ENCODE measurements around the gene EGFL6. TPM values are rescaled to one million over a fixed set of nuclear protein-coding genes. Genes with fewer than 3 reads are reported as not detected.
"Not testable (repeated sequence)": the region's sequence is repeated elsewhere in the genome, so short reads cannot be mapped to it uniquely, and the experiment has no call there.

EGFL6 gene
- total RNA-seq, 2 experiments from 2014 or later: 14.2 to 15.6 TPM

GRCh38 chrX:13679700-13680099 lies 110.3 kb downstream of the EGFL6 start:
- H3K36me3 Mint-ChIP-seq (ENCODE audit: low read depth); ATAC-seq; H3K9me3 Mint-ChIP-seq (ENCODE audit: insufficient read depth); POLR2A ChIA-PET; H3K27ac Mint-ChIP-seq; H3K4me1 Mint-ChIP-seq (ENCODE audit: low read depth); H3K27me3 Mint-ChIP-seq (ENCODE audit: low read depth); DNase-seq; H3K4me3 Mint-ChIP-seq: not testable (repeated sequence)
- CTCF ChIA-PET: interaction anchor here (1.7 kb wide), 1 partner anchor 10 kb away, joined by 6 read pairs; no protein-coding TSS in a partner anchor

GRCh38 chrX:13681595-13681994 lies 112.2 kb downstream of the EGFL6 start:
- no peaks in the 10 kb centered on the region for H3K27me3 Mint-ChIP-seq (ENCODE audit: low read depth)
- no peak overlapping the region for H3K27ac Mint-ChIP-seq
- H3K36me3 Mint-ChIP-seq (ENCODE audit: low read depth): no peaks in the 10 kb centered on the region
- no peak overlapping the region for H3K4me3 Mint-ChIP-seq
- peaks cover 5% of the 10 kb centered on the region for H3K4me1 Mint-ChIP-seq (ENCODE audit: low read depth)
- CTCF ChIA-PET: interaction anchor here (1.7 kb wide), 1 partner anchor 12 kb away, joined by 6 read pairs; no protein-coding TSS in a partner anchor
- no peaks in the 10 kb centered on the region for H3K9me3 Mint-ChIP-seq (ENCODE audit: insufficient read depth)
- ATAC-seq (no peak), DNase-seq (no peak)
- POLR2A ChIA-PET: no interaction called here

Small RNA genes within 50 kb of the gene (microRNA-seq; reads per million reads assigned to microRNA genes)
- gene MIR6086: not detected

Other genes with a start within 250 kb of the EGFL6 start
- gene ATXN3L, start 249.5 kb upstream of the EGFL6 start, total RNA-seq: not detected
- 1 to 10 TPM; 3.8 to 4.1 TPM for gene TCEANC, start 83.5 kb downstream of the EGFL6 start, total RNA-seq
- 10 to 100 TPM; 10.6 to 11.2 TPM for gene RAB9A, start 119.5 kb downstream of the EGFL6 start, total RNA-seq
- 10 to 100 TPM; 21.6 to 23.2 TPM for gene TRAPPC2, start 165.0 kb downstream of the EGFL6 start, total RNA-seq
- gene OFD1, start 165.1 kb downstream of the EGFL6 start, total RNA-seq: 10 to 100 TPM; 29.6 to 30.4 TPM
- not detected for gene GPM6B, start 247.5 kb downstream of the EGFL6 start, total RNA-seq

Measured in activated CD8-positive, alpha-beta T cell treated with anti-CD3 and anti-CD28 coated beads, Interleukin-2, amount 10 ng/mL, durations not matched to agents 7 days and 5 days (primary cell).